Right lobe of liver (tissue), 6 donors: Measurements from ENCODE around the gene GLIS1. TPM values are rescaled to one million over a fixed set of nuclear protein-coding genes. Genes with fewer than 3 reads are reported as not detected.
"Not testable (repeated sequence)": the region's sequence is repeated elsewhere in the genome, so short reads cannot be mapped to it uniquely, and the experiment has no call there.

ENCODE experiments used
- ATAC-seq, 4 donors: fragments of 200-7000 bp; cut with Tn5 transposase; one replicate each; pipeline ENCODE4 v1.9.1; 2020; ENCODE audit warnings: mild to moderate bottlenecking in 4 of 4, moderate library complexity in 4 of 4
- DNase-seq, 3 donors: peaks; one replicate each; pipeline ENCODE4 v3.0.0-alpha.2; 2020
- H3K27ac ChIP-seq, 3 donors: fragments of 200-600 bp; one replicate each; pipeline ENCODE4 v1.8.0; 2022
- H3K27me3 ChIP-seq, 2 donors: fragments of 200-600 bp; one replicate each; pipeline ENCODE4 v1.8.0; 2022
- H3K36me3 ChIP-seq, 4 donors: fragments of 200-600 bp; sonication (generic) in 1 of 4; one replicate each; pipeline versions ENCODE4 v1.5.1 to v1.8.0; 2017 to 2022; ENCODE audit warnings: control low read depth in 1 of 4
- H3K4me1 ChIP-seq, 4 donors: fragments of 200-600 bp; sonication (generic) in 1 of 4; one replicate each; pipeline versions ENCODE4 v1.5.1 to v1.8.0; 2017 to 2022; ENCODE audit warnings: control low read depth in 1 of 4
- H3K4me3 ChIP-seq, 3 donors: fragments of 200-600 bp; one replicate each; pipeline ENCODE4 v1.8.0; 2022
- H3K9me3 ChIP-seq, 4 donors: fragments of 200-600 bp; sonication (generic) in 1 of 4; one replicate each; pipeline versions ENCODE4 v1.5.1 to v1.8.0; 2017 to 2022; ENCODE audit warnings: control low read depth in 1 of 4
- CTCF ChIP-seq, 4 donors: fragments of 200-600 bp in 3 of 4; fragments of 450-650 bp in 1 of 4; IDR thresholded peaks; one replicate each; pipeline versions ENCODE4 v1.5.1 to v1.8.0; 2016 to 2022; ENCODE audit warnings: antibody characterized with exemption in 4 of 4, mild to moderate bottlenecking in 2 of 4
- POLR2A ChIP-seq: fragments of 450-650 bp; IDR thresholded peaks from one replicate; pipeline ENCODE4 v1.6.1; 2017; ENCODE audit warnings: antibody characterized with exemption, mild to moderate bottlenecking
- WGBS: methylation state at CpG from one replicate; pipeline ENCODE4 v1.1.6; 2018; ENCODE audit warnings: low coverage, low lambda C conversion rate; ENCODE audit not compliant: insufficient coverage; ENCODE audit errors: missing lambda C conversion rate; 5-methylcytosine and 5-hydroxymethylcytosine counted together
- intact Hi-C, 2 donors: fragments of 100-400 bp; cut with DNase I; formaldehyde crosslinking; loops; one replicate each; pipeline versions ENCODE4 v1.11.2 to v1.14.1; 2022
- total RNA-seq, 6 experiments: library from RNA; depleted of rRNA in 2 of 6; stranded (reverse); fragments of >200 nt in 2 of 6; fragmentation: NEBNext Ultra II Directional in 3 of 6; extraction: Animal tissue kit (Norgen Biotek cat#: 25700) in 3 of 6; gene quantifications; one replicate each; pipeline versions ENCODE4 v1.1.0 to v1.2.4, GENCODE V29; 2016 to 2023
- donor health status: DM: no; HTN: yes; CAD: no.
- donor health status: DM: no; HTN: no; CAD: no.
- donor health status: DM: no; HTN: no; CAD: no.
- donor health status: DM: no; HTN: yes; CAD: no.
- donor health status: DM: no; HTN: yes; CAD: no.

The GLIS1 gene
- total RNA-seq, 6 experiments from 2014 or later, result not detected

GRCh38 chr1:53558739-53559315 lies 180.1 kb downstream of the GLIS1 start:
- Histone ChIP-seq H3K36me3 (no peaks in the 10 kb centered on the region), H3K9me3 (no peaks in the 10 kb centered on the region), H3K27ac (no peak overlapping the region), H3K4me1 (no peaks in the 10 kb centered on the region), H3K27me3 (no peaks in the 10 kb centered on the region), H3K4me3 (no peak overlapping the region)
- TF ChIP-seq CTCF (IDR thresholded peaks at IDR 0.05), result no peak
- no peak for TF ChIP-seq POLR2A
- DNase-seq (peak in 1 of 3 donors; percentile 14), ATAC-seq (no peak)
- intact Hi-C loops, result no loop called here
- 72% methylated on average over 3 of the region's 5 CpGs for WGBS

- 74% methylated on average over 7 of the region's 12 CpGs for WGBS
- Histone ChIP-seq H3K27me3 (no peaks in the 10 kb centered on the region), H3K4me3 (no peak overlapping the region), H3K4me1 (no peaks in the 10 kb centered on the region), H3K36me3 (no peaks in the 10 kb centered on the region), H3K27ac (no peak overlapping the region), H3K9me3 (no peaks in the 10 kb centered on the region)
- DNase-seq (peak in 2 of 3 donors; percentile 5 to 28), ATAC-seq (no peak)
- TF ChIP-seq CTCF (IDR thresholded peaks at IDR 0.05) (no peak), POLR2A (no peak)
- intact Hi-C loops, result no loop called here
These were observed 180.9 kb downstream of the GLIS1 start for GRCh38 chr1:53557830-53558738.

GRCh38 chr1:53557369-53557768 lies 181.6 kb downstream of the GLIS1 start:
- intact Hi-C loops, result no loop called here
- WGBS, result 69% methylated on average over 2 of the region's 4 CpGs
- ATAC-seq (no peak), DNase-seq (peak in 2 of 3 donors; percentile 25 to 27)
- Histone ChIP-seq H3K9me3 (no peaks in the 10 kb centered on the region), H3K4me1 (no peaks in the 10 kb centered on the region), H3K27ac (no peak overlapping the region), H3K27me3 (no peaks in the 10 kb centered on the region), H3K36me3 (no peaks in the 10 kb centered on the region), H3K4me3 (no peak overlapping the region)
- no peak for TF ChIP-seq CTCF (IDR thresholded peaks at IDR 0.05)
- TF ChIP-seq POLR2A, result no peak

GRCh38 chr1:53556657-53557227 lies 182.2 kb downstream of the GLIS1 start:
- Histone ChIP-seq H3K36me3 (no peaks in the 10 kb centered on the region), H3K27me3 (no peaks in the 10 kb centered on the region), H3K4me3 (no peak overlapping the region), H3K27ac (no peak overlapping the region), H3K9me3 (no peaks in the 10 kb centered on the region), H3K4me1 (no peaks in the 10 kb centered on the region)
- 100% methylated on average over 3 of the region's 3 CpGs for WGBS
- no peak for ATAC-seq
- DNase-seq, result peak in 2 of 3 donors; percentile 2 to 8
- intact Hi-C loops, result no loop called here
- TF ChIP-seq CTCF (IDR thresholded peaks at IDR 0.05), result no peak
- TF ChIP-seq POLR2A, result no peak

- H3K27ac ChIP-seq, H3K4me1 ChIP-seq, intact Hi-C loops, H3K36me3 ChIP-seq, H3K9me3 ChIP-seq, DNase-seq, H3K27me3 ChIP-seq, H3K4me3 ChIP-seq, ATAC-seq: not testable (repeated sequence)
- 82% methylated on average over 2 of the region's 2 CpGs for WGBS
These were observed 183.2 kb downstream of the GLIS1 start for GRCh38 chr1:53555620-53556326.
